ENCODE results near the gene FKBP5. TPM values are rescaled to one million over a fixed set of nuclear protein-coding genes. Genes with fewer than 3 reads are reported as not detected.

Gene FKBP5
- total RNA-seq, 4 donors from 2014 or later: 247 to 296 (median 275) TPM

GRCh38 chr6:35733633-35734032, 44.9 kb upstream of the FKBP5 start:
- no peaks in the 10 kb centered on the region for H3K27me3 ChIP-seq
- H3K36me3 ChIP-seq: no peaks in the 10 kb centered on the region
- peak overlapping the region; percentile 100 for H3K27ac ChIP-seq
- no peak overlapping the region for H3K4me3 ChIP-seq
- no peaks in the 10 kb centered on the region for H3K9me3 ChIP-seq
- TF ChIP-seq POLR2A (IDR thresholded peaks at IDR 0.05) (no peak), CTCF (IDR thresholded peaks at IDR 0.05) (no peak)
- H3K4me1 ChIP-seq: peaks cover 26 to 54% (median 45%) of the 10 kb centered on the region in 4 donors
- no peak for DNase-seq

GRCh38 chr6:35731736-35732532, 43.2 kb upstream of the FKBP5 start:
- TF ChIP-seq CTCF (IDR thresholded peaks at IDR 0.05) (peak in 3 of 6 experiments; percentile 10 to 30 (median 19)), POLR2A (IDR thresholded peaks at IDR 0.05) (peak in 1 of 2 donors; percentile 79)
- no peaks in the 10 kb centered on the region for H3K36me3 ChIP-seq
- peak overlapping the region; percentile 62 to 86 (median 68) for H3K4me3 ChIP-seq
- DNase-seq: peak; percentile 99
- H3K27ac ChIP-seq: peak overlapping the region; percentile 100
- no peaks in the 10 kb centered on the region for H3K27me3 ChIP-seq
- H3K9me3 ChIP-seq: no peaks in the 10 kb centered on the region
- H3K4me1 ChIP-seq: peaks cover 34 to 60% (median 54%) of the 10 kb centered on the region in 4 donors

- no peaks in the 10 kb centered on the region for H3K9me3 ChIP-seq
- DNase-seq: peak; percentile 94 to 100 (median 100)
- H3K4me1 ChIP-seq: peaks cover 38 to 65% (median 59%) of the 10 kb centered on the region in 4 donors
- peak overlapping the region; percentile 62 to 86 (median 68) for H3K4me3 ChIP-seq
- H3K27ac ChIP-seq: peak overlapping the region; percentile 100
- H3K27me3 ChIP-seq: no peaks in the 10 kb centered on the region
- no peak for TF ChIP-seq CTCF (IDR thresholded peaks at IDR 0.05)
- TF ChIP-seq POLR2A (IDR thresholded peaks at IDR 0.05): peak in 1 of 2 donors; percentile 72
- no peaks in the 10 kb centered on the region for H3K36me3 ChIP-seq
These were observed 42.7 kb upstream of the FKBP5 start for GRCh38 chr6:35731414-35731735.

- H3K36me3 ChIP-seq: no peaks in the 10 kb centered on the region
- DNase-seq: no peak
- peak overlapping the region; percentile 62 to 86 (median 68) for H3K4me3 ChIP-seq
- H3K27me3 ChIP-seq: no peaks in the 10 kb centered on the region
- H3K4me1 ChIP-seq: peaks cover 39 to 68% (median 57%) of the 10 kb centered on the region in 4 donors
- H3K9me3 ChIP-seq: no peaks in the 10 kb centered on the region
- TF ChIP-seq POLR2A (IDR thresholded peaks at IDR 0.05) (no peak), CTCF (IDR thresholded peaks at IDR 0.05) (no peak)
- H3K27ac ChIP-seq: peak overlapping the region; percentile 100
These were observed 42.2 kb upstream of the FKBP5 start for GRCh38 chr6:35730745-35731413.

- Histone ChIP-seq H3K9me3 (no peaks in the 10 kb centered on the region), H3K27me3 (no peaks in the 10 kb centered on the region), H3K4me3 (no peak overlapping the region), H3K4me1 (peaks cover 47 to 80% (median 63%) of the 10 kb centered on the region in 4 donors), H3K36me3 (no peaks in the 10 kb centered on the region), H3K27ac (peak overlapping the region; percentile 100)
- TF ChIP-seq POLR2A (IDR thresholded peaks at IDR 0.05) (peak in 1 of 2 donors; percentile 85), CTCF (IDR thresholded peaks at IDR 0.05) (peak in 2 of 6 experiments; percentile 42 to 53)
- peak in 1 of 3 donors; percentile 81 for DNase-seq
These were observed 41.0 kb upstream of the FKBP5 start for GRCh38 chr6:35729722-35730121.
